Liver (tissue), 9 donors: ENCODE measurements around the gene RNF225. TPM values are rescaled to one million over a fixed set of nuclear protein-coding genes. Genes with fewer than 3 reads are reported as not detected.

Source experiments
- DNase-seq: peaks from one replicate; pipeline ENCODE4 v3.0.0-alpha.2; 2017; ENCODE audit warnings: low spot score
- H3K27ac ChIP-seq, 2 donors: one replicate each; pipeline ENCODE4 v1.7.0; 2013; ENCODE audit warnings: inconsistent platforms in 2 of 2, low read length in 2 of 2, control low read depth in 1 of 2, low read depth in 1 of 2, mild to moderate bottlenecking in 1 of 2
- H3K27me3 ChIP-seq, 4 donors: one replicate each; pipeline versions ENCODE4 v1.6.1 to v1.7.0; 2013; ENCODE audit warnings: low read length in 3 of 4, inconsistent platforms in 1 of 4, mild to moderate bottlenecking in 1 of 4, moderate library complexity in 1 of 4; ENCODE audit not compliant: control insufficient read depth in 4 of 4, insufficient read depth in 4 of 4
- H3K36me3 ChIP-seq, 4 donors: one replicate each; pipeline versions ENCODE4 v1.6.1 to v1.7.0; 2013; ENCODE audit warnings: low read length in 3 of 4, mild to moderate bottlenecking in 3 of 4, low read depth in 1 of 4, moderate library complexity in 1 of 4; ENCODE audit not compliant: control insufficient read depth in 4 of 4, insufficient read depth in 3 of 4
- H3K4me1 ChIP-seq, 4 donors: one replicate each; pipeline versions ENCODE4 v1.6.1 to v1.7.0; 2013; ENCODE audit warnings: low read length in 3 of 4, mild to moderate bottlenecking in 3 of 4, moderate library complexity in 1 of 4; ENCODE audit not compliant: control insufficient read depth in 4 of 4, insufficient read depth in 4 of 4
- H3K4me3 ChIP-seq, 3 donors: one replicate each; pipeline versions ENCODE4 v1.6.1 to v1.7.0; 2013; ENCODE audit warnings: low read length in 3 of 3, control low read depth in 1 of 3, low read depth in 1 of 3, mild to moderate bottlenecking in 1 of 3
- H3K9ac ChIP-seq, 2 donors: one replicate each; pipeline ENCODE4 v1.7.0; 2013; ENCODE audit warnings: low read length in 2 of 2, mild to moderate bottlenecking in 2 of 2, moderate library complexity in 2 of 2, control low read depth in 1 of 2, low read depth in 1 of 2
- H3K9me3 ChIP-seq, 4 donors: one replicate each; pipeline versions ENCODE4 v1.6.1 to v1.7.0; 2013; ENCODE audit warnings: low read length in 3 of 4; ENCODE audit not compliant: control insufficient read depth in 4 of 4
- ATF3 ChIP-seq: IDR thresholded peaks from 2 replicates; pipeline ENCODE4 v1.6.1; 2016; ENCODE audit warnings: antibody characterized with exemption
- CTCF ChIP-seq: fragments of 150-350 bp; IDR thresholded peaks from 2 replicates; pipeline ENCODE4 v1.5.1; 2017; ENCODE audit warnings: improper control_type of control experiment, low read depth, low read length; ENCODE audit not compliant: missing input control
- EGR1 ChIP-seq, 2 donors: IDR thresholded peaks; 2 replicates each; pipeline ENCODE4 v1.6.1; 2016 to 2018; ENCODE audit warnings: antibody characterized with exemption in 2 of 2, low read depth in 2 of 2
- FOXA1 ChIP-seq: IDR thresholded peaks from 2 replicates; pipeline ENCODE4 v1.6.1; 2016; ENCODE audit warnings: antibody characterized with exemption
- FOXA2 ChIP-seq: IDR thresholded peaks from 2 replicates; pipeline ENCODE4 v1.6.1; 2016; ENCODE audit warnings: antibody characterized with exemption
- GABPA ChIP-seq, 2 donors: IDR thresholded peaks in 1 of 2; conservative IDR thresholded peaks in 1 of 2; 2 replicates each; pipeline ENCODE4 v1.6.1; 2016; ENCODE audit warnings: antibody characterized with exemption in 2 of 2, mild to moderate bottlenecking in 1 of 2, moderate library complexity in 1 of 2
- HNF4A ChIP-seq, 2 donors: conservative IDR thresholded peaks; 2 replicates each; pipeline ENCODE4 v1.6.1; 2016; ENCODE audit warnings: antibody characterized with exemption in 2 of 2, mild to moderate bottlenecking in 2 of 2
- HNF4G ChIP-seq: IDR thresholded peaks from 2 replicates; pipeline ENCODE4 v1.6.1; 2016; ENCODE audit warnings: antibody characterized with exemption
- JUND ChIP-seq, 2 donors: IDR thresholded peaks; 2 replicates each; pipeline ENCODE4 v1.6.1; 2016; ENCODE audit warnings: antibody characterized with exemption in 2 of 2
- MAX ChIP-seq: IDR thresholded peaks from 2 replicates; pipeline ENCODE4 v1.6.1; 2016; ENCODE audit warnings: antibody characterized with exemption
- NR2F2 ChIP-seq: IDR thresholded peaks from 2 replicates; pipeline ENCODE4 v1.6.1; 2016; ENCODE audit warnings: antibody characterized with exemption
- RAD21 ChIP-seq, 2 donors: IDR thresholded peaks; 2 replicates each; pipeline ENCODE4 v1.6.1; 2016; ENCODE audit warnings: antibody characterized with exemption in 2 of 2, mild to moderate bottlenecking in 2 of 2
- RXRA ChIP-seq, 2 donors: IDR thresholded peaks; 2 replicates each; pipeline ENCODE4 v1.6.1; 2017 to 2018; ENCODE audit warnings: antibody characterized with exemption in 2 of 2, mild to moderate bottlenecking in 1 of 2
- SP1 ChIP-seq: IDR thresholded peaks from 2 replicates; pipeline ENCODE4 v1.6.1; 2018; ENCODE audit warnings: antibody characterized with exemption, mild to moderate bottlenecking
- TAF1 ChIP-seq: conservative IDR thresholded peaks from 2 replicates; pipeline ENCODE4 v1.6.1; 2016; ENCODE audit warnings: antibody characterized with exemption, mild to moderate bottlenecking
- YY1 ChIP-seq: IDR thresholded peaks from 2 replicates; pipeline ENCODE4 v1.6.1; 2016; ENCODE audit warnings: antibody characterized with exemption, mild to moderate bottlenecking
- ZBTB33 ChIP-seq: IDR thresholded peaks from 2 replicates; pipeline ENCODE4 v1.6.1; 2016; ENCODE audit warnings: antibody characterized with exemption
- WGBS: extraction: QIAGEN DNeasy Blood & Tissue Kit; methylation state at CpG from one replicate; pipeline ENCODE4 v1.1.7; 2013; 5-methylcytosine and 5-hydroxymethylcytosine counted together
- polyA plus RNA-seq, 2 donors: library from polyadenylated mRNA; stranded (reverse) in 1 of 2; unstranded in 1 of 2; fragments of 200-250 nt in 1 of 2; fragments of >200 nt in 1 of 2; fragmentation: Nextera tagmentation in 1 of 2; extraction: Ambion mirVana in 1 of 2; gene quantifications; one replicate each; pipeline versions ENCODE4 v1.2.1 to v1.2.3, GENCODE V29; 2013 to 2015
- total RNA-seq, 2 donors: library from RNA; depleted of rRNA; stranded (reverse); fragments of >200 nt; gene quantifications; one replicate each; pipeline ENCODE4 v1.2.3, GENCODE V29; 2014
- TF ChIP-seq, protein P1 (sequence below): IDR thresholded peaks from 2 replicates; pipeline ENCODE4 v1.6.1; 2016; ENCODE audit warnings: antibody characterized with exemption, mild to moderate bottlenecking
- donor health status: healthy.
- donor health status: healthy.
- donor health status: healthy.
- donor health status: healthy.
- donor health status: healthy.

RNF225 gene
- total and polyA plus RNA-seq, 4 donors, result not detected

DNA sequence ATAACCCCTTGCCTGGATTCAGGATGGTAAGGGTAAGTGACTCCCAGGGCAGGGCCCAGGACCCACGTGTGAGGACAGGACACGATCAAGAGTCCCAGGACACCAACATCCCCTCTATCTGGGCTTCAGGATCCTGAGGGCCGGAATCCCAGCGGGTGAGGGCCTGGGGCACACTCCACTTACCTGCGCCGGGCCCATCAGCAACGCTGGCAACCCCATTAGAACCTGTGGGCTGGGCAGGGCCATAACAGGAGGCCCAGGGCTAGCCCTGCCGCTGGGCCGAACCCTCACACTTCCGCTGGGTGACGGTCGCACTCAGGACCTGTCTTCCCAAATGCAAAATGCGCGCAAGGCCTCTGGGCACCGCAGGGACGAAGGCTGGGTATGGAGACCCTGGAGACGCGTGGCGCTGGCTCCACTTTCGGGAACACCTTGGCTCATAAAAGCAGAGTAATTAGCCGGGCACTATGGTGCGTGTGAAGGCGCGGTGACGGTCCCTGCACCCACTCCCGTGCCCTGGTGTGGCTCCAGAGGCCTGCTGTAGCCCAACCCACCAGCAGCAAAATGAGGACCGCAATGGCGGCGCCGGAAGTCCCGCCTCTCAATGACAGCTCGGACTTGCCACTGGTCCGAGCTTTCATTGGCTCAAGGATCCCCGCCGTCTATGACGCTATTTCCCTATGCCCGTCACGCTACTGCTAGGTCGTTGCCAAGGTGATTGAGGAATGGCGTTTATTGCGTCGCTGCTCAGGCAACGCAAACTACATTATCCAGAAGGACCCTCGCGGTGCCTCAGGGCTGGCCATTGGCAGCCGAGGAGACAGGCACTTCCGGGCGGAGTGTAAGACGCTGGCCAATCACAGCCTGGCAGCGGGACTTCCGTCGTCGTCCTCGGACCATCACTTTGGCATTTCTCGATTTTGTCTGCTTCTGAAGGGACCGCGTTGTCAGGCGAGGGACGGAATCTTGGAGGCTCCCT, 44.4 kb downstream of the RNF225 start, which contains the start of gene ZNF132:
ZNF132 (minus strand) TSS at position 578 of the 979 bp plus-strand sequence; CDS start at position 246, 332 bp downstream.
- no peaks in the 10 kb centered on the region for H3K27me3 ChIP-seq
- 8% methylated on average over 59 of the region's 59 CpGs for WGBS
- DNase-seq, result peak; percentile 88
- H3K4me3 ChIP-seq, result peak within 1 kb of the TSS; percentile 66 to 91 (median 81)
- peaks cover 2 to 8% (median 4%) of the 10 kb centered on the region in 4 donors for H3K4me1 ChIP-seq
- H3K36me3 ChIP-seq, result peaks cover 6 to 21% (median 11%) of the 10 kb centered on the region in 4 donors
- peak within 1 kb of the TSS; percentile 55 to 67 for H3K27ac ChIP-seq
- TF ChIP-seq HNF4A (conservative IDR thresholded peaks at IDR 0.05) (no peak), SP1 (peak; percentile 68), FOXA2 (no peak), MAX (peak; percentile 69), TAF1 (no peak), YY1 (peak; percentile 98), RXRA (IDR thresholded peaks at IDR 0.05) (no peak), HNF4G (no peak), ATF3 (no peak), GABPA (IDR thresholded peaks at IDR 0.05 in 1 of 2, conservative IDR thresholded peaks at IDR 0.05 in 1 of 2) (peak; percentile 80 to 96), RAD21 (IDR thresholded peaks at IDR 0.05) (no peak), CTCF (no peak), ZBTB33 (peak; percentile 44), FOXA1 (no peak), EGR1 (IDR thresholded peaks at IDR 0.05; ENCODE audit: low read depth in 2 of 2) (no peak), NR2F2 (no peak), JUND (IDR thresholded peaks at IDR 0.05) (no peak)
- TF ChIP-seq, protein P1, sequence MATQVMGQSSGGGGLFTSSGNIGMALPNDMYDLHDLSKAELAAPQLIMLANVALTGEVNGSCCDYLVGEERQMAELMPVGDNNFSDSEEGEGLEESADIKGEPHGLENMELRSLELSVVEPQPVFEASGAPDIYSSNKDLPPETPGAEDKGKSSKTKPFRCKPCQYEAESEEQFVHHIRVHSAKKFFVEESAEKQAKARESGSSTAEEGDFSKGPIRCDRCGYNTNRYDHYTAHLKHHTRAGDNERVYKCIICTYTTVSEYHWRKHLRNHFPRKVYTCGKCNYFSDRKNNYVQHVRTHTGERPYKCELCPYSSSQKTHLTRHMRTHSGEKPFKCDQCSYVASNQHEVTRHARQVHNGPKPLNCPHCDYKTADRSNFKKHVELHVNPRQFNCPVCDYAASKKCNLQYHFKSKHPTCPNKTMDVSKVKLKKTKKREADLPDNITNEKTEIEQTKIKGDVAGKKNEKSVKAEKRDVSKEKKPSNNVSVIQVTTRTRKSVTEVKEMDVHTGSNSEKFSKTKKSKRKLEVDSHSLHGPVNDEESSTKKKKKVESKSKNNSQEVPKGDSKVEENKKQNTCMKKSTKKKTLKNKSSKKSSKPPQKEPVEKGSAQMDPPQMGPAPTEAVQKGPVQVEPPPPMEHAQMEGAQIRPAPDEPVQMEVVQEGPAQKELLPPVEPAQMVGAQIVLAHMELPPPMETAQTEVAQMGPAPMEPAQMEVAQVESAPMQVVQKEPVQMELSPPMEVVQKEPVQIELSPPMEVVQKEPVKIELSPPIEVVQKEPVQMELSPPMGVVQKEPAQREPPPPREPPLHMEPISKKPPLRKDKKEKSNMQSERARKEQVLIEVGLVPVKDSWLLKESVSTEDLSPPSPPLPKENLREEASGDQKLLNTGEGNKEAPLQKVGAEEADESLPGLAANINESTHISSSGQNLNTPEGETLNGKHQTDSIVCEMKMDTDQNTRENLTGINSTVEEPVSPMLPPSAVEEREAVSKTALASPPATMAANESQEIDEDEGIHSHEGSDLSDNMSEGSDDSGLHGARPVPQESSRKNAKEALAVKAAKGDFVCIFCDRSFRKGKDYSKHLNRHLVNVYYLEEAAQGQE, result no peak
- H3K9me3 ChIP-seq, result peaks cover 17 to 42% (median 28%) of the 10 kb centered on the region in 4 donors
- peak within 1 kb of the TSS in 1 of 2 donors; percentile 6 for H3K9ac ChIP-seq
